ENCODE results near the gene DHCR24.
"Not testable (repeated sequence)": the region's sequence is repeated elsewhere in the genome, so short reads cannot be mapped to it uniquely, and the experiment has no call there.

Gene DHCR24

GRCh38 chr1:54886724-54887664, at the start of gene DHCR24:
DHCR24 (minus strand) TSS chr1:54887195; CDS start chr1:54887119, 76 bp downstream.
- peaks cover 7% of the 10 kb centered on the region for H3K36me3 Mint-ChIP-seq
- H3K27me3 Mint-ChIP-seq: peaks cover 5% of the 10 kb centered on the region
- H3K4me1 Mint-ChIP-seq (ENCODE audit: low read depth): peaks cover 18% of the 10 kb centered on the region
- peak within 1 kb of the TSS; percentile 94 for H3K4me3 Mint-ChIP-seq
- H3K27ac Mint-ChIP-seq: peak within 1 kb of the TSS; percentile 77
- H3K9me3 Mint-ChIP-seq (ENCODE audit: low read depth): no peaks in the 10 kb centered on the region

GRCh38 chr1:54936791-54937190, 49.8 kb upstream of the DHCR24 start:
- Mint-ChIP-seq H3K27me3 (peaks cover 7% of the 10 kb centered on the region), H3K27ac (no peak overlapping the region), H3K36me3 (peaks cover 5% of the 10 kb centered on the region), H3K9me3 (ENCODE audit: low read depth) (no peaks in the 10 kb centered on the region), H3K4me3 (no peak overlapping the region), H3K4me1 (ENCODE audit: low read depth) (peaks cover 17% of the 10 kb centered on the region)

GRCh38 chr1:54934869-54935268, 47.9 kb upstream of the DHCR24 start:
- Mint-ChIP-seq H3K9me3 (ENCODE audit: low read depth) (peaks cover 3% of the 10 kb centered on the region), H3K27ac (no peak overlapping the region), H3K36me3 (peaks cover 5% of the 10 kb centered on the region), H3K4me1 (ENCODE audit: low read depth) (peaks cover 12% of the 10 kb centered on the region), H3K27me3 (peaks cover 7% of the 10 kb centered on the region), H3K4me3 (no peak overlapping the region)

GRCh38 chr1:54934081-54934480, 47.1 kb upstream of the DHCR24 start:
- H3K4me1 Mint-ChIP-seq (ENCODE audit: low read depth); H3K27ac Mint-ChIP-seq; H3K27me3 Mint-ChIP-seq; H3K36me3 Mint-ChIP-seq; H3K4me3 Mint-ChIP-seq; H3K9me3 Mint-ChIP-seq (ENCODE audit: low read depth): not testable (repeated sequence)

- Mint-ChIP-seq H3K27ac (no peak overlapping the region), H3K4me3 (no peak overlapping the region), H3K9me3 (ENCODE audit: low read depth) (peaks cover 3% of the 10 kb centered on the region), H3K36me3 (peaks cover 5% of the 10 kb centered on the region), H3K4me1 (ENCODE audit: low read depth) (no peaks in the 10 kb centered on the region), H3K27me3 (peaks cover 5% of the 10 kb centered on the region)
Observed at GRCh38 chr1:54931275-54931840, 44.4 kb upstream of the DHCR24 start.

GRCh38 chr1:54929700-54930099, 42.7 kb upstream of the DHCR24 start:
- H3K27me3 Mint-ChIP-seq: peaks cover 6% of the 10 kb centered on the region
- no peaks in the 10 kb centered on the region for H3K4me1 Mint-ChIP-seq (ENCODE audit: low read depth)
- H3K9me3 Mint-ChIP-seq (ENCODE audit: low read depth): peaks cover 3% of the 10 kb centered on the region
- H3K36me3 Mint-ChIP-seq: peaks cover 5% of the 10 kb centered on the region
- H3K4me3 Mint-ChIP-seq: no peak overlapping the region
- H3K27ac Mint-ChIP-seq: no peak overlapping the region

- peaks cover 6% of the 10 kb centered on the region for H3K27me3 Mint-ChIP-seq
- H3K27ac Mint-ChIP-seq: no peak overlapping the region
- H3K4me3 Mint-ChIP-seq: no peak overlapping the region
- H3K36me3 Mint-ChIP-seq: no peaks in the 10 kb centered on the region
- H3K9me3 Mint-ChIP-seq (ENCODE audit: low read depth): peaks cover 6% of the 10 kb centered on the region
- no peaks in the 10 kb centered on the region for H3K4me1 Mint-ChIP-seq (ENCODE audit: low read depth)
Observed at GRCh38 chr1:54928327-54928726, 41.3 kb upstream of the DHCR24 start.

- Mint-ChIP-seq H3K27ac (no peak overlapping the region), H3K4me1 (ENCODE audit: low read depth) (no peaks in the 10 kb centered on the region), H3K4me3 (no peak overlapping the region), H3K9me3 (ENCODE audit: low read depth) (peaks cover 6% of the 10 kb centered on the region), H3K27me3 (peaks cover 6% of the 10 kb centered on the region), H3K36me3 (no peaks in the 10 kb centered on the region)
Observed at GRCh38 chr1:54927472-54928240, 40.7 kb upstream of the DHCR24 start.

- Mint-ChIP-seq H3K4me1 (ENCODE audit: low read depth) (no peaks in the 10 kb centered on the region), H3K27me3 (peaks cover 6% of the 10 kb centered on the region), H3K36me3 (no peaks in the 10 kb centered on the region), H3K4me3 (no peak overlapping the region), H3K27ac (no peak overlapping the region), H3K9me3 (ENCODE audit: low read depth) (peaks cover 6% of the 10 kb centered on the region)
Observed at GRCh38 chr1:54926970-54927369, 40.0 kb upstream of the DHCR24 start.

GRCh38 chr1:54922921-54923421, 36.0 kb upstream of the DHCR24 start:
- no peaks in the 10 kb centered on the region for H3K4me1 Mint-ChIP-seq (ENCODE audit: low read depth)
- no peak overlapping the region for H3K27ac Mint-ChIP-seq
- peaks cover 7% of the 10 kb centered on the region for H3K27me3 Mint-ChIP-seq
- H3K9me3 Mint-ChIP-seq (ENCODE audit: low read depth): peaks cover 3% of the 10 kb centered on the region
- H3K36me3 Mint-ChIP-seq: no peaks in the 10 kb centered on the region
- H3K4me3 Mint-ChIP-seq: no peak overlapping the region

GRCh38 chr1:54922040-54922761, 35.2 kb upstream of the DHCR24 start:
- Mint-ChIP-seq H3K36me3 (no peaks in the 10 kb centered on the region), H3K4me3 (no peak overlapping the region), H3K27me3 (peaks cover 7% of the 10 kb centered on the region), H3K9me3 (ENCODE audit: low read depth) (peaks cover 3% of the 10 kb centered on the region), H3K27ac (no peak overlapping the region), H3K4me1 (ENCODE audit: low read depth) (no peaks in the 10 kb centered on the region)

GRCh38 chr1:54919367-54920359, 32.7 kb upstream of the DHCR24 start:
- Mint-ChIP-seq H3K4me3 (no peak overlapping the region), H3K36me3 (no peaks in the 10 kb centered on the region), H3K27ac (no peak overlapping the region), H3K27me3 (peaks cover 5% of the 10 kb centered on the region), H3K4me1 (ENCODE audit: low read depth) (no peaks in the 10 kb centered on the region), H3K9me3 (ENCODE audit: low read depth) (peaks cover 3% of the 10 kb centered on the region)

GRCh38 chr1:54911076-54911475, 24.1 kb upstream of the DHCR24 start:
- H3K27me3 Mint-ChIP-seq; H3K9me3 Mint-ChIP-seq (ENCODE audit: low read depth); H3K4me3 Mint-ChIP-seq; H3K36me3 Mint-ChIP-seq; H3K27ac Mint-ChIP-seq; H3K4me1 Mint-ChIP-seq (ENCODE audit: low read depth): not testable (repeated sequence)

Data from activated naive CD8-positive, alpha-beta T cell (primary cell).